ENCODE measurements around the gene RNF41. TPM values are rescaled to one million over a fixed set of nuclear protein-coding genes. Genes with fewer than 3 reads are reported as not detected.

The RNF41 gene
- total and polyA plus RNA-seq, 2 of the 13 experiments (the other 11 are each of a cell fraction or from before 2014, with no cell fraction given): 27.1 to 39.4 TPM

DNA sequence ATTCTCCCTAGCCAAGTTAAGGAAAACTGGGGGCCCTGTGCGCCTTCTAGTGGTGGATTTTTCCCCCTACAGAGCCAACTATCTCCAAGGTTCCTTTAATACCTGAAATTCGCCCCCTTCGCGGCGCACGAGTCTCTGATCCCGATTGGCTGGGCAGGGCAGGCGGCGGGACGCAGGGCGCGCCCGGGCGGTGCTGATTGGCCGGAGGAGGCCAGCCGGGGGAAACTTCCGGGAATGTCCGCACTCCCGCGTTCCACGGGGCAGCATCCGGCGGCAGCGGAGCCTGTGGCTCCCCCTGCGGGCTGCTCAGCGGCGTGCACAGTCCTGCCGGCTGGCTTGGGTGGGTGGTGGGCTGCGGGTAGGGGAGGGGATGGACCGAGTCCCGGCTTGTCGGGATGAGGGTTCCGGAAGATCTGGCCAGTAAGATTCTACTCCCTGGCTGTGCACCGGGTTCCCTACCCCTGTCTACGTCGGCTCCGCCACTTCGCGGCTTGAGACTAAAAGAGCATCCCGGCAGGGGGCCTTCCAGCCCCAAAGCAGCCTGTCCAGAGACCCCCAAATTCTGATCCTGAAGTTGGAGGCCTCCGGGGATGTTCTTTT is 2.5 kb upstream of the RNF41 start, which contains the start of gene NABP2 (continued):
- TF ChIP-seq, protein P1, sequence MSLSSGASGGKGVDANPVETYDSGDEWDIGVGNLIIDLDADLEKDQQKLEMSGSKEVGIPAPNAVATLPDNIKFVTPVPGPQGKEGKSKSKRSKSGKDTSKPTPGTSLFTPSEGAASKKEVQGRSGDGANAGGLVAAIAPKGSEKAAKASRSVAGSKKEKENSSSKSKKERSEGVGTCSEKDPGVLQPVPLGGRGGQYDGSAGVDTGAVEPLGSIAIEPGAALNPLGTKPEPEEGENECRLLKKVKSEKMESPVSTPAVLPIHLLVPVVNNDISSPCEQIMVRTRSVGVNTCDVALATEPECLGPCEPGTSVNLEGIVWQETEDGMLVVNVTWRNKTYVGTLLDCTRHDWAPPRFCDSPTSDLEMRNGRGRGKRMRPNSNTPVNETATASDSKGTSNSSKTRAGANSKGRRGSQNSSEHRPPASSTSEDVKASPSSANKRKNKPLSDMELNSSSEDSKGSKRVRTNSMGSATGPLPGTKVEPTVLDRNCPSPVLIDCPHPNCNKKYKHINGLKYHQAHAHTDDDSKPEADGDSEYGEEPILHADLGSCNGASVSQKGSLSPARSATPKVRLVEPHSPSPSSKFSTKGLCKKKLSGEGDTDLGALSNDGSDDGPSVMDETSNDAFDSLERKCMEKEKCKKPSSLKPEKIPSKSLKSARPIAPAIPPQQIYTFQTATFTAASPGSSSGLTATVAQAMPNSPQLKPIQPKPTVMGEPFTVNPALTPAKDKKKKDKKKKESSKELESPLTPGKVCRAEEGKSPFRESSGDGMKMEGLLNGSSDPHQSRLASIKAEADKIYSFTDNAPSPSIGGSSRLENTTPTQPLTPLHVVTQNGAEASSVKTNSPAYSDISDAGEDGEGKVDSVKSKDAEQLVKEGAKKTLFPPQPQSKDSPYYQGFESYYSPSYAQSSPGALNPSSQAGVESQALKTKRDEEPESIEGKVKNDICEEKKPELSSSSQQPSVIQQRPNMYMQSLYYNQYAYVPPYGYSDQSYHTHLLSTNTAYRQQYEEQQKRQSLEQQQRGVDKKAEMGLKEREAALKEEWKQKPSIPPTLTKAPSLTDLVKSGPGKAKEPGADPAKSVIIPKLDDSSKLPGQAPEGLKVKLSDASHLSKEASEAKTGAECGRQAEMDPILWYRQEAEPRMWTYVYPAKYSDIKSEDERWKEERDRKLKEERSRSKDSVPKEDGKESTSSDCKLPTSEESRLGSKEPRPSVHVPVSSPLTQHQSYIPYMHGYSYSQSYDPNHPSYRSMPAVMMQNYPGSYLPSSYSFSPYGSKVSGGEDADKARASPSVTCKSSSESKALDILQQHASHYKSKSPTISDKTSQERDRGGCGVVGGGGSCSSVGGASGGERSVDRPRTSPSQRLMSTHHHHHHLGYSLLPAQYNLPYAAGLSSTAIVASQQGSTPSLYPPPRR (CRISPR knock-in tag; IDR thresholded peaks at IDR 0.05; ENCODE audit: borderline replicate concordance): no peak
- peak; percentile 54; the same call in 1 of the 2 replicates for TF ChIP-seq ZNF556 (CRISPR knock-in tag; IDR thresholded peaks at IDR 0.05; ENCODE audit: borderline replicate concordance)
- TF ChIP-seq, protein P2, sequence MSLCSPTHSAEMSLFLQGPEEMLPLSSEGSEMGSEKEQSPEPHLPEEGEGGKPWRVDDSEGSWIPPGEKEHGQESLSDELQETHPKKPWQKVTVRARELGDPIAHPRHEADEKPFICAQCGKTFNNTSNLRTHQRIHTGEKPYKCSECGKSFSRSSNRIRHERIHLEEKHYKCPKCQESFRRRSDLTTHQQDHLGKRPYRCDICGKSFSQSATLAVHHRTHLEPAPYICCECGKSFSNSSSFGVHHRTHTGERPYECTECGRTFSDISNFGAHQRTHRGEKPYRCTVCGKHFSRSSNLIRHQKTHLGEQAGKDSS (CRISPR knock-in tag; IDR thresholded peaks at IDR 0.05; ENCODE audit: borderline replicate concordance, low read depth): 0 out of 2 replicates have a peak, but pooled peaks have one; percentile 35
- TF ChIP-seq CBX1 (IDR thresholded peaks at IDR 0.05; ENCODE audit: low read depth): peak; percentile 77
- TF ChIP-seq CBFB (CRISPR knock-in tag; IDR thresholded peaks at IDR 0.05): peak; percentile 50; the same call in 1 of the 2 replicates
- no peak for TF ChIP-seq HDAC6 (IDR thresholded peaks at IDR 0.05; ENCODE audit: low read depth, low read length)
- TF ChIP-seq ZNF563 (CRISPR knock-in tag; IDR thresholded peaks at IDR 0.05): peak; percentile 75; the same call in 1 of the 2 replicates
- TF ChIP-seq ZNF256 (CRISPR knock-in tag; conservative IDR thresholded peaks at IDR 0.05): 0 out of 2 replicates have a peak, but pooled peaks have one; percentile 42
- peak; percentile 71; the same call in 1 of the 2 replicates for TF ChIP-seq ZNF234 (CRISPR knock-in tag; conservative IDR thresholded peaks at IDR 0.05)
- peak; percentile 92 for TF ChIP-seq SP2 (CRISPR knock-in tag; IDR thresholded peaks at IDR 0.05)
- TF ChIP-seq ZNF138 (CRISPR knock-in tag; IDR thresholded peaks at IDR 0.05; ENCODE audit: low read depth): no peak
- TF ChIP-seq POGZ (CRISPR knock-in tag; IDR thresholded peaks at IDR 0.05): peak; percentile 90
- no peak for TF ChIP-seq FOXP1 (IDR thresholded peaks at IDR 0.05)
- TF ChIP-seq FOXP1 (CRISPR knock-in tag; IDR thresholded peaks at IDR 0.05): no peak
- TF ChIP-seq, protein P3, sequence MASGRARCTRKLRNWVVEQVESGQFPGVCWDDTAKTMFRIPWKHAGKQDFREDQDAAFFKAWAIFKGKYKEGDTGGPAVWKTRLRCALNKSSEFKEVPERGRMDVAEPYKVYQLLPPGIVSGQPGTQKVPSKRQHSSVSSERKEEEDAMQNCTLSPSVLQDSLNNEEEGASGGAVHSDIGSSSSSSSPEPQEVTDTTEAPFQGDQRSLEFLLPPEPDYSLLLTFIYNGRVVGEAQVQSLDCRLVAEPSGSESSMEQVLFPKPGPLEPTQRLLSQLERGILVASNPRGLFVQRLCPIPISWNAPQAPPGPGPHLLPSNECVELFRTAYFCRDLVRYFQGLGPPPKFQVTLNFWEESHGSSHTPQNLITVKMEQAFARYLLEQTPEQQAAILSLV (CRISPR knock-in tag; IDR thresholded peaks at IDR 0.05; ENCODE audit: borderline replicate concordance): 0 out of 2 replicates have a peak, but pooled peaks have one; percentile 56
- peak; percentile 58; the same call in 1 of the 2 replicates for TF ChIP-seq MTF2 (CRISPR knock-in tag; IDR thresholded peaks at IDR 0.05; ENCODE audit: borderline replicate concordance)
- TF ChIP-seq PAF1 (CRISPR knock-in tag; IDR thresholded peaks at IDR 0.05): no peak
- TF ChIP-seq MTA3 (CRISPR knock-in tag; IDR thresholded peaks at IDR 0.05): no peak
- no peak for TF ChIP-seq HMGA1 (CRISPR knock-in tag; conservative IDR thresholded peaks at IDR 0.05)
- 0 out of 2 replicates have a peak, but pooled peaks have one; percentile 54 for TF ChIP-seq ZNF546 (CRISPR knock-in tag; conservative IDR thresholded peaks at IDR 0.05)
- no peak for TF ChIP-seq GZF1 (CRISPR knock-in tag; IDR thresholded peaks at IDR 0.05)
- peak; percentile 77; the same call in 1 of the 2 replicates for TF ChIP-seq ZNF430 (CRISPR knock-in tag; IDR thresholded peaks at IDR 0.05)
- no peak for TF ChIP-seq CENPX (CRISPR knock-in tag; IDR thresholded peaks at IDR 0.05)
- peak; percentile 34; the same call in 1 of the 2 replicates for TF ChIP-seq SMAD3 (CRISPR knock-in tag; IDR thresholded peaks at IDR 0.05)

Data from HepG2 (cell line).